ENCODE data around the gene LMO3. TPM values are rescaled to one million over a fixed set of nuclear protein-coding genes. Genes with fewer than 3 reads are reported as not detected.

The LMO3 gene
- total RNA-seq, 1 donor from 2014 or later = 54.3 TPM

- H3K4me1 ChIP-seq = peaks cover 27% of the 10 kb centered on the region
- peaks cover 23% of the 10 kb centered on the region for H3K79me2 ChIP-seq (ENCODE audit: low read depth)
- Mint-ChIP-seq H3K4me3 (no peak overlapping the region), H3K27ac (no peak overlapping the region), H3K36me3 (peaks cover 14% of the 10 kb centered on the region), H3K9me3 (no peaks in the 10 kb centered on the region), H3K27me3 (ENCODE audit: insufficient read depth, low read depth) (no peaks in the 10 kb centered on the region), H3K4me1 (peaks cover 40% of the 10 kb centered on the region)
- H3K4me3 ChIP-seq = no peak overlapping the region
- no peaks in the 10 kb centered on the region for H3K27me3 ChIP-seq
- H4K20me1 ChIP-seq (ENCODE audit: low read depth) = no peaks in the 10 kb centered on the region
- H2AFZ ChIP-seq (replicated peaks) = no peak overlapping the region
- no peak overlapping the region for H3K4me2 ChIP-seq
- H3K9me3 ChIP-seq (ENCODE audit: low read depth) = no peaks in the 10 kb centered on the region
- H3F3A ChIP-seq (ENCODE audit: low read depth) = peaks cover 16% of the 10 kb centered on the region
- DNase-seq (ENCODE audit: low spot score) = no peak
- H3K27ac ChIP-seq = no peak overlapping the region
- no peaks in the 10 kb centered on the region for H3K36me3 ChIP-seq
- no peak overlapping the region for H3K9ac ChIP-seq
- TF ChIP-seq EZH2phosphoT487 (IDR thresholded peaks at IDR 0.05) = no peak
- TF ChIP-seq CTCF (IDR thresholded peaks at IDR 0.05) = no peak
- no peak for TF ChIP-seq EZH2 (IDR thresholded peaks at IDR 0.05)
Measured at GRCh38 chr12:16599081-16599480, 6.9 kb downstream of the LMO3 start.

GRCh38 chr12:16594797-16595196 lies 11.2 kb downstream of the LMO3 start:
- Histone ChIP-seq H3K4me1 (no peaks in the 10 kb centered on the region), H4K20me1 (ENCODE audit: low read depth) (no peaks in the 10 kb centered on the region), H3K36me3 (no peaks in the 10 kb centered on the region), H3F3A (ENCODE audit: low read depth) (no peaks in the 10 kb centered on the region), H3K4me3 (no peak overlapping the region), H3K79me2 (ENCODE audit: low read depth) (no peaks in the 10 kb centered on the region), H3K9me3 (ENCODE audit: low read depth) (no peaks in the 10 kb centered on the region), H3K27me3 (no peaks in the 10 kb centered on the region), H3K27ac (no peak overlapping the region), H3K9ac (no peak overlapping the region), H3K4me2 (no peak overlapping the region), H2AFZ (replicated peaks) (no peak overlapping the region)
- Mint-ChIP-seq H3K9me3 (no peaks in the 10 kb centered on the region), H3K27ac (no peak overlapping the region), H3K4me3 (no peak overlapping the region), H3K36me3 (peaks cover 19% of the 10 kb centered on the region), H3K4me1 (peaks cover 6% of the 10 kb centered on the region), H3K27me3 (ENCODE audit: insufficient read depth, low read depth) (no peaks in the 10 kb centered on the region)
- TF ChIP-seq EZH2 (IDR thresholded peaks at IDR 0.05) (no peak), EZH2phosphoT487 (IDR thresholded peaks at IDR 0.05) (no peak), CTCF (IDR thresholded peaks at IDR 0.05) (no peak)
- no peak for DNase-seq (ENCODE audit: low spot score)

- no peaks in the 10 kb centered on the region for H3K79me2 ChIP-seq (ENCODE audit: low read depth)
- Mint-ChIP-seq H3K27ac (no peak overlapping the region), H3K27me3 (ENCODE audit: insufficient read depth, low read depth) (no peaks in the 10 kb centered on the region), H3K4me1 (peaks cover 7% of the 10 kb centered on the region), H3K36me3 (peaks cover 12% of the 10 kb centered on the region), H3K4me3 (no peak overlapping the region), H3K9me3 (no peaks in the 10 kb centered on the region)
- H3K9me3 ChIP-seq (ENCODE audit: low read depth) = no peaks in the 10 kb centered on the region
- TF ChIP-seq CTCF (IDR thresholded peaks at IDR 0.05) (no peak), EZH2 (IDR thresholded peaks at IDR 0.05) (no peak), EZH2phosphoT487 (IDR thresholded peaks at IDR 0.05) (no peak)
- H3K27me3 ChIP-seq = no peaks in the 10 kb centered on the region
- no peak overlapping the region for H3K27ac ChIP-seq
- no peak overlapping the region for H3K4me2 ChIP-seq
- H3F3A ChIP-seq (ENCODE audit: low read depth) = no peaks in the 10 kb centered on the region
- no peaks in the 10 kb centered on the region for H4K20me1 ChIP-seq (ENCODE audit: low read depth)
- H2AFZ ChIP-seq (replicated peaks) = no peak overlapping the region
- H3K4me3 ChIP-seq = no peak overlapping the region
- H3K36me3 ChIP-seq = no peaks in the 10 kb centered on the region
- no peak for DNase-seq (ENCODE audit: low spot score)
- H3K9ac ChIP-seq = no peak overlapping the region
- H3K4me1 ChIP-seq = no peaks in the 10 kb centered on the region
Measured at GRCh38 chr12:16593546-16593945, 12.4 kb downstream of the LMO3 start.
